ENCODE measurements around the gene SLC66A2. TPM values are rescaled to one million over a fixed set of nuclear protein-coding genes. Genes with fewer than 3 reads are reported as not detected.

Gene SLC66A2
- total RNA-seq, 1 donor from 2014 or later = 48.1 TPM

- intact Hi-C loops (cut with micrococcal nuclease) = no loop called here
- DNase-seq (ENCODE audit: low spot score) = no peak
- Mint-ChIP-seq H3K4me1 (ENCODE audit: low read depth) (no peaks in the 10 kb centered on the region), H3K36me3 (ENCODE audit: low read depth) (peaks cover 85% of the 10 kb centered on the region), H3K9me3 (peaks cover 53% of the 10 kb centered on the region), H3K27me3 (ENCODE audit: low read depth) (no peaks in the 10 kb centered on the region), H3K4me3 (ENCODE audit: low read depth) (no peak overlapping the region), H3K27ac (no peak overlapping the region)
Observed at GRCh38 chr18:79936641-79937040, 14.8 kb downstream of the SLC66A2 start.

- DNase-seq (ENCODE audit: low spot score) = no peak
Observed at GRCh38 chr18:79935925-79936324, 15.5 kb downstream of the SLC66A2 start.

GRCh38 chr18:79935499-79935898 is 16.0 kb downstream of the SLC66A2 start:
- DNase-seq (ENCODE audit: low spot score) = no peak
- no peaks in the 10 kb centered on the region for H3K4me1 Mint-ChIP-seq (ENCODE audit: low read depth)
- H3K27me3 Mint-ChIP-seq (ENCODE audit: low read depth) = no peaks in the 10 kb centered on the region
- H3K4me3 Mint-ChIP-seq (ENCODE audit: low read depth) = no peak overlapping the region
- H3K36me3 Mint-ChIP-seq (ENCODE audit: low read depth) = peaks cover 92% of the 10 kb centered on the region
- intact Hi-C loops (cut with micrococcal nuclease) = no loop called here
- H3K27ac Mint-ChIP-seq = no peak overlapping the region
- peaks cover 65% of the 10 kb centered on the region for H3K9me3 Mint-ChIP-seq

More at GRCh38 chr18:79935925-79936324, 15.5 kb downstream of the SLC66A2 start:
- no peak overlapping the region for H3K27ac Mint-ChIP-seq
- peaks cover 91% of the 10 kb centered on the region for H3K36me3 Mint-ChIP-seq (ENCODE audit: low read depth)
- H3K9me3 Mint-ChIP-seq = peaks cover 61% of the 10 kb centered on the region
- intact Hi-C loops (cut with micrococcal nuclease) = no loop called here
- no peaks in the 10 kb centered on the region for H3K27me3 Mint-ChIP-seq (ENCODE audit: low read depth)
- H3K4me1 Mint-ChIP-seq (ENCODE audit: low read depth) = no peaks in the 10 kb centered on the region
- H3K4me3 Mint-ChIP-seq (ENCODE audit: low read depth) = no peak overlapping the region

- Mint-ChIP-seq H3K9me3 (peaks cover 69% of the 10 kb centered on the region), H3K27ac (no peak overlapping the region), H3K4me1 (ENCODE audit: low read depth) (no peaks in the 10 kb centered on the region), H3K27me3 (ENCODE audit: low read depth) (no peaks in the 10 kb centered on the region), H3K36me3 (ENCODE audit: low read depth) (peaks cover 92% of the 10 kb centered on the region), H3K4me3 (ENCODE audit: low read depth) (no peak overlapping the region)
- no peak for DNase-seq (ENCODE audit: low spot score)
- intact Hi-C loops (cut with micrococcal nuclease) = no loop called here
Observed at GRCh38 chr18:79935098-79935480, 16.4 kb downstream of the SLC66A2 start.

- DNase-seq (ENCODE audit: low spot score) = no peak
- Mint-ChIP-seq H3K36me3 (ENCODE audit: low read depth) (peaks cover 92% of the 10 kb centered on the region), H3K4me1 (ENCODE audit: low read depth) (no peaks in the 10 kb centered on the region)
Observed at GRCh38 chr18:79934311-79935097, 16.9 kb downstream of the SLC66A2 start.

GRCh38 chr18:79933765-79934164 is 17.7 kb downstream of the SLC66A2 start:
- Mint-ChIP-seq H3K27ac (no peak overlapping the region), H3K9me3 (peaks cover 82% of the 10 kb centered on the region), H3K27me3 (ENCODE audit: low read depth) (no peaks in the 10 kb centered on the region), H3K4me1 (ENCODE audit: low read depth) (no peaks in the 10 kb centered on the region), H3K36me3 (ENCODE audit: low read depth) (peaks cover 92% of the 10 kb centered on the region), H3K4me3 (ENCODE audit: low read depth) (no peak overlapping the region)
- intact Hi-C loops (cut with micrococcal nuclease) = no loop called here
- DNase-seq (ENCODE audit: low spot score) = no peak

More at GRCh38 chr18:79934311-79935097, 16.9 kb downstream of the SLC66A2 start:
- intact Hi-C loops (cut with micrococcal nuclease) = no loop called here
- no peaks in the 10 kb centered on the region for H3K27me3 Mint-ChIP-seq (ENCODE audit: low read depth)
- no peak overlapping the region for H3K4me3 Mint-ChIP-seq (ENCODE audit: low read depth)
- peaks cover 75% of the 10 kb centered on the region for H3K9me3 Mint-ChIP-seq
- H3K27ac Mint-ChIP-seq = no peak overlapping the region

GRCh38 chr18:79932907-79933306 is 18.5 kb downstream of the SLC66A2 start:
- H3K27me3 Mint-ChIP-seq (ENCODE audit: low read depth) = no peaks in the 10 kb centered on the region
- intact Hi-C loops (cut with micrococcal nuclease) = no loop called here
- no peak for DNase-seq (ENCODE audit: low spot score)
- no peaks in the 10 kb centered on the region for H3K4me1 Mint-ChIP-seq (ENCODE audit: low read depth)
- peaks cover 86% of the 10 kb centered on the region for H3K9me3 Mint-ChIP-seq
- no peak overlapping the region for H3K27ac Mint-ChIP-seq
- peaks cover 94% of the 10 kb centered on the region for H3K36me3 Mint-ChIP-seq (ENCODE audit: low read depth)
- H3K4me3 Mint-ChIP-seq (ENCODE audit: low read depth) = no peak overlapping the region

- no peak overlapping the region for H3K27ac Mint-ChIP-seq
- H3K36me3 Mint-ChIP-seq (ENCODE audit: low read depth) = peaks cover 81% of the 10 kb centered on the region
- peaks cover 78% of the 10 kb centered on the region for H3K9me3 Mint-ChIP-seq
- no peaks in the 10 kb centered on the region for H3K27me3 Mint-ChIP-seq (ENCODE audit: low read depth)
- intact Hi-C loops (cut with micrococcal nuclease) = no loop called here
- H3K4me1 Mint-ChIP-seq (ENCODE audit: low read depth) = no peaks in the 10 kb centered on the region
- no peak for DNase-seq (ENCODE audit: low spot score)
- H3K4me3 Mint-ChIP-seq (ENCODE audit: low read depth) = no peak overlapping the region
Observed at GRCh38 chr18:79931475-79931874, 20.0 kb downstream of the SLC66A2 start.

GRCh38 chr18:79930020-79930642 is 21.3 kb downstream of the SLC66A2 start:
- no peak overlapping the region for H3K27ac Mint-ChIP-seq

GRCh38 chr18:79928563-79928960 is 22.9 kb downstream of the SLC66A2 start:
- Mint-ChIP-seq H3K27me3 (ENCODE audit: low read depth) (no peaks in the 10 kb centered on the region), H3K4me3 (ENCODE audit: low read depth) (no peak overlapping the region), H3K36me3 (ENCODE audit: low read depth) (peaks cover 64% of the 10 kb centered on the region), H3K27ac (no peak overlapping the region), H3K9me3 (peaks cover 50% of the 10 kb centered on the region), H3K4me1 (ENCODE audit: low read depth) (no peaks in the 10 kb centered on the region)
- DNase-seq (ENCODE audit: low spot score) = no peak
- intact Hi-C loops (cut with micrococcal nuclease) = no loop called here

More at GRCh38 chr18:79930020-79930642, 21.3 kb downstream of the SLC66A2 start:
- H3K27me3 Mint-ChIP-seq (ENCODE audit: low read depth) = no peaks in the 10 kb centered on the region
- peaks cover 65% of the 10 kb centered on the region for H3K9me3 Mint-ChIP-seq
- H3K36me3 Mint-ChIP-seq (ENCODE audit: low read depth) = peaks cover 71% of the 10 kb centered on the region
- no peak overlapping the region for H3K4me3 Mint-ChIP-seq (ENCODE audit: low read depth)
- intact Hi-C loops (cut with micrococcal nuclease) = no loop called here
- no peak for DNase-seq (ENCODE audit: low spot score)
- no peaks in the 10 kb centered on the region for H3K4me1 Mint-ChIP-seq (ENCODE audit: low read depth)

GRCh38 chr18:79927607-79928562 is 23.6 kb downstream of the SLC66A2 start:
- no peak for DNase-seq (ENCODE audit: low spot score)
- Mint-ChIP-seq H3K27ac (no peak overlapping the region), H3K27me3 (ENCODE audit: low read depth) (no peaks in the 10 kb centered on the region), H3K9me3 (peaks cover 43% of the 10 kb centered on the region), H3K4me1 (ENCODE audit: low read depth) (no peaks in the 10 kb centered on the region), H3K4me3 (ENCODE audit: low read depth) (no peak overlapping the region), H3K36me3 (ENCODE audit: low read depth) (peaks cover 61% of the 10 kb centered on the region)
- intact Hi-C loops (cut with micrococcal nuclease) = no loop called here

GRCh38 chr18:79926715-79927606 is 24.5 kb downstream of the SLC66A2 start:
- intact Hi-C loops (cut with micrococcal nuclease) = no loop called here
- Mint-ChIP-seq H3K27ac (no peak overlapping the region), H3K9me3 (peaks cover 34% of the 10 kb centered on the region), H3K27me3 (ENCODE audit: low read depth) (no peaks in the 10 kb centered on the region), H3K4me1 (ENCODE audit: low read depth) (no peaks in the 10 kb centered on the region), H3K4me3 (ENCODE audit: low read depth) (no peak overlapping the region), H3K36me3 (ENCODE audit: low read depth) (peaks cover 55% of the 10 kb centered on the region)
- DNase-seq (ENCODE audit: low spot score) = no peak
